Smooth muscle cell (in vitro differentiated cells): ENCODE results near the gene ZBTB7B. TPM values are rescaled to one million over a fixed set of nuclear protein-coding genes. Genes with fewer than 3 reads are reported as not detected.
A peak's percentile ranks its signal among the peaks of the same experiment; 100 is the strongest.

ENCODE experiments used
- DNase-seq: peaks from one replicate; lab custom pipeline; 2025; ENCODE audit not compliant: unreplicated experiment; lab: John Stamatoyannopoulos, UW
- H2AFZ ChIP-seq: fragments of 200-600 bp; sonication (generic); 2 replicates; pipeline ENCODE4 v1.6.0; 2016; ENCODE audit warnings: antibody characterized with exemption, low read depth, mild to moderate bottlenecking
- H3F3A ChIP-seq: fragments of 200-600 bp; sonication (generic); 2 replicates; pipeline ENCODE4 v1.6.0; 2017; ENCODE audit warnings: antibody characterized with exemption, low read depth
- H3K27ac ChIP-seq: fragments of 200-600 bp; sonication (generic); 2 replicates; pipeline ENCODE4 v1.5.1; 2016; ENCODE audit warnings: low read depth, mild to moderate bottlenecking
- H3K27me3 ChIP-seq: fragments of 200-600 bp; sonication (generic); 2 replicates; pipeline ENCODE4 v1.6.1; 2016; ENCODE audit warnings: low read depth, mild to moderate bottlenecking
- H3K36me3 ChIP-seq: fragments of 200-600 bp; sonication (generic); 2 replicates; pipeline ENCODE4 v1.5.1; 2016; ENCODE audit warnings: low read depth
- H3K4me1 ChIP-seq: fragments of 200-600 bp; sonication (generic); 2 replicates; pipeline ENCODE4 v1.5.1; 2016; ENCODE audit warnings: low read depth
- H3K4me2 ChIP-seq: fragments of 200-600 bp; sonication (generic); 2 replicates; pipeline ENCODE4 v1.6.0; 2016; ENCODE audit warnings: mild to moderate bottlenecking
- H3K4me3 ChIP-seq: fragments of 200-600 bp; sonication (generic); 2 replicates; pipeline ENCODE4 v1.5.1; 2016; ENCODE audit warnings: mild to moderate bottlenecking
- H3K79me2 ChIP-seq: fragments of 200-600 bp; sonication (generic); 2 replicates; pipeline ENCODE4 v1.6.0; 2016; ENCODE audit warnings: low read depth, mild to moderate bottlenecking
- H3K9ac ChIP-seq: fragments of 200-600 bp; sonication (generic); 2 replicates; pipeline ENCODE4 v1.6.0; 2016; ENCODE audit warnings: low read depth
- H3K9me3 ChIP-seq: fragments of 200-600 bp; sonication (generic); replicated peaks from 2 replicates; pipeline ENCODE4 v1.5.1; 2016; ENCODE audit warnings: low read depth
- H4K20me1 ChIP-seq: fragments of 200-600 bp; sonication (generic); 2 replicates; pipeline ENCODE4 v1.6.0; 2016; ENCODE audit warnings: low read depth
- CTCF ChIP-seq: fragments of 200-600 bp; sonication (generic); IDR thresholded peaks from 2 replicates; pipeline ENCODE4 v1.5.1; 2017; ENCODE audit warnings: borderline replicate concordance, mild to moderate bottlenecking, antibody characterized with exemption; ENCODE audit not compliant: insufficient read depth, poor library complexity, severe bottlenecking
- WGBS: methylation state at CpG from one replicate; pipeline ENCODE4 v1.1.7; 2016; ENCODE audit warnings: low lambda C conversion rate; 5-methylcytosine and 5-hydroxymethylcytosine counted together
- polyA plus RNA-seq: library from polyadenylated mRNA; unstranded; fragments of >200 nt; fragmentation: Nextera tagmentation; extraction: Ambion mirVana; gene quantifications from 2 replicates; pipeline ENCODE4 v1.2.1, GENCODE V29; 2016
- total RNA-seq: library from RNA; depleted of rRNA; stranded (reverse); fragments of >200 nt; gene quantifications from 2 replicates; pipeline ENCODE4 v1.2.3, GENCODE V29; 2014

ZBTB7B gene
- total and polyA plus RNA-seq, 2 experiments from 2014 or later: 7.5 to 15.5 TPM

DNA sequence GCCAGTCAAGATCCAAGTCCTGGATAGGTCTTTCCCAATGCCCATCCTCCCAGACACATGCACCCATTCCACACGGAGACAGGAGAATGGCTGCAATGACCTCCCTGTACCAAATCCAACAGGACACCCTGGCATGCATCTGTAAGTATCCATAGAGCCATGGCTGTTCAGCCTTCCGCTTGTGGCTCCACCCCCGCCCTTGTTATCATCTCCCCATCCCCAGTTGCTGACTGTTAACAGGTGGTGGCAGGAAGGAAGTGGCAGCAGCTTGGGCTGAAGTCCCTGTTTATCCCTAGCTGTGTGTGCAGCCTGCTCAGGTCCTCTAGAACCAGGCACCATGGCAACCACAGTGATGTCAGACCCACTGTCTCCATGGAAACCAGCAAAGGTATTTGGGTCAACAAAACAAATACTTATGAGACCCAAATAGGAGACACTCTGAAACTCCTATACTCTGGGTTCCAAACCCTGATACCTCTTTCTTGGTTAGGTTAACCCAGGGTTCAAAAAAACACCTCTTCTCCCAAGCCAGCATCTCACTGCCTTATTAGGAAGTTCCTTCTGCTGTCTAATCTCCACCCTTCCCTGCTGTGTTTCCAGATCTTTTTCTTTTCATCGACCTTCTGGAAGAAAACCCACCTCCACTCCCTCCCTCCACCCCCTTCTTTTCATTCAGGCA lies 47.4 kb upstream of the ZBTB7B start:
- no peak for TF ChIP-seq CTCF
- WGBS: 39% methylated on average over 4 of the region's 4 CpGs
- H3K4me3 ChIP-seq: peak overlapping the region; percentile 55
- no peaks in the 10 kb centered on the region for H3F3A ChIP-seq
- H3K9ac ChIP-seq: peak overlapping the region; percentile 81
- no peak overlapping the region for H2AFZ ChIP-seq
- H3K9me3 ChIP-seq: no peaks in the 10 kb centered on the region
- no peak for DNase-seq
- H3K4me1 ChIP-seq: peaks cover 18% of the 10 kb centered on the region
- H3K4me2 ChIP-seq: peak overlapping the region; percentile 89
- no peaks in the 10 kb centered on the region for H3K36me3 ChIP-seq
- peaks cover 17% of the 10 kb centered on the region for H3K79me2 ChIP-seq
- peaks cover 27% of the 10 kb centered on the region for H4K20me1 ChIP-seq
- H3K27ac ChIP-seq: peak overlapping the region; percentile 91
- H3K27me3 ChIP-seq: no peaks in the 10 kb centered on the region

DNA sequence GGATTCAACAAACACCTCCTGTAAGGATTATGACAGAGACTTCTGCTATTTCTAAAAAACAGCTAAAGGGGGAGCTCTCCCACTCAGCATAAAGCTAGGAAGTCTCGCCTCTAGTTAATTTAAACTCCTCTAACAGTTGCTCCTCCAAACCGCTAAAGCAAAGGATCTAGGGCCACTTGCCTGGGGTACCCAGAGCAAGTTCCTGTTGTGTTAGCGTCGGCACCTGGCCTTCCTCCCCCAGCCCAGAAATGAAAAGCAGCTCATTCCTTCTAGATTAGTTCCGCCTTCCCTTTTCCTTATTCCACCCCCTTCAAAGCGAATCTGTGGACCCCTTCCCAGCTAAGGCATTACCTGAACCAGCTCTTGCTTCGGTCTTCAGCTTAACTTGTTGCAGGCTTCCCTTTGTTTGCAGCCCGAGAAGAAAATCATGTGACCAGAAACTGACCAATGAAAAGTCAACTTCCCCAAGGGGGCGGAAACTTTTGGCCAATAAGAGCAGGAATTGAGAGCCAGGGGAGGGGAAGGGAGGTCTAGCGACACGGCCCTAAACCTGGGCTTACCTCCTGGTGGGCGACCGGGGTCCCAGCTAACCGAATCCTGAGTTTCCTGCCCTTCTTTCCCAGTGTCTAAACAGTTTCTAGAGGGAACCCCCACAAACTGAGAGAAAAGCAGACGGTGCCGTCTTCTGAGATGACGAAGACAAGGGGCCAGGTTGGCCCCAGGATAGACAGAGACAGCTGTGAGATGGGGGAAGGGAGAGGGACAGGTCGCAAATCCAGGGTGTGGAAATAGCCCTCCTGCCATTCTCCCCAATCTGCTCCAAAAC lies 46.7 kb upstream of the ZBTB7B start, which contains the start of gene PBXIP1:
Gene PBXIP1, minus strand, starts transcription at position 382 of the 826 bp plus-strand sequence. CDS start 2,378 bp downstream, outside the sequence.
- Histone ChIP-seq H3K9ac (peak within 1 kb of the TSS; percentile 81), H3K4me1 (peaks cover 23% of the 10 kb centered on the region), H3K4me2 (peak within 1 kb of the TSS; percentile 89), H3K4me3 (peak within 1 kb of the TSS; percentile 55), H3F3A (no peaks in the 10 kb centered on the region), H3K27ac (peak within 1 kb of the TSS; percentile 91), H4K20me1 (peaks cover 25% of the 10 kb centered on the region), H3K36me3 (no peaks in the 10 kb centered on the region), H3K9me3 (no peaks in the 10 kb centered on the region), H3K79me2 (peaks cover 24% of the 10 kb centered on the region), H3K27me3 (no peaks in the 10 kb centered on the region), H2AFZ (no peak within 1 kb of the TSS)
- peak; percentile 23 for DNase-seq
- WGBS: under 1% methylated on average over 18 of the region's 18 CpGs
- peak; percentile 25 for TF ChIP-seq CTCF

DNA sequence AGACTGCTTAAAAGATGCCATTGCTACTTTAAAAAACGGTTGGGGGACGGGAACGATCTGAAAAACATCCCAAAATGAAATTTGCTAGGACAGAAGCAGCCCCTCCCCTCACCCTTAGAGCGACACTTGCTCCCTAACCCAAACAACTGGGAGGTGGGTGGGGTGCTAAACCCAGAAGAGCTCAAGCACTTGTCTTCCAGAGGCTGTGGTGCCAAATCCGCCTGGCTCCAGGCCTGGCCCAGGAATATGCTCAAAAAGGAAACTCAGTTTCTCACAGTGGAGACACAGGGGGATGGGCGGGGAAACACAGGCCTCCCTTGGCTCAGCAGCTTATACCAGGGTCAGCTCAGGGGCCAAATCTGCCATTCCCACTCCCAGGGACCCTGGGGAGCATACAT lies 46.1 kb upstream of the ZBTB7B start:
- peak overlapping the region; percentile 89 for H3K4me2 ChIP-seq
- H3K9me3 ChIP-seq: no peaks in the 10 kb centered on the region
- peaks cover 19% of the 10 kb centered on the region for H4K20me1 ChIP-seq
- no peak overlapping the region for H2AFZ ChIP-seq
- no peaks in the 10 kb centered on the region for H3F3A ChIP-seq
- no peaks in the 10 kb centered on the region for H3K27me3 ChIP-seq
- H3K36me3 ChIP-seq: no peaks in the 10 kb centered on the region
- H3K4me3 ChIP-seq: peak overlapping the region; percentile 55
- H3K79me2 ChIP-seq: peaks cover 25% of the 10 kb centered on the region
- peak overlapping the region; percentile 91 for H3K27ac ChIP-seq
- peaks cover 26% of the 10 kb centered on the region for H3K4me1 ChIP-seq
- no peak for TF ChIP-seq CTCF
- no peak for DNase-seq
- 16% methylated on average over 6 of the region's 6 CpGs for WGBS
- peak overlapping the region; percentile 81 for H3K9ac ChIP-seq
